K562 (cell line): ENCODE results near the gene HCFC1R1. TPM values are rescaled to one million over a fixed set of nuclear protein-coding genes. Genes with fewer than 3 reads are reported as not detected.

Experiments
- ATAC-seq: fragments of 200-7000 bp; cut with Tn5 transposase; 3 replicates; pipeline ENCODE4 v1.9.1; 2020; ENCODE audit warnings: moderate library complexity
- BruUV-seq: library from RNA; stranded (reverse); fragments of 400-500 nt; replicated peaks from 2 replicates; lab custom pipeline; 2021; lab: Mats Ljungman, UMichigan
- CTCF ChIA-PET: fragments of 300-600 bp; formaldehyde crosslinking; extraction: SDS; loops from one replicate; lab custom pipeline; 2021; ENCODE audit warnings: low intra/inter-chr PET ratio; lab: Yijun Ruan, JAX
- POLR2A ChIA-PET: fragments of 300-600, 350-650 bp; sonication (Branson Sonifier 250); formaldehyde crosslinking; extraction: SDS; loops from one replicate; lab custom pipeline; 2021; ENCODE audit warnings: antibody characterized with exemption, inconsistent platforms; lab: Yijun Ruan, JAX
- DNase-seq, 4 experiments: peaks; one replicate each; pipeline versions ENCODE4 v3.0.0 to v3.0.0-alpha.2; 2011 to 2018; ENCODE audit warnings: low spot score in 3 of 4, mixed read lengths in 3 of 4; ENCODE audit errors: extremely low read depth in 1 of 4
- FAIRE-seq: peaks from 2 replicates; lab custom pipeline; 2011; peaks lifted over from hg19 to GRCh38; lab: Jason Lieb, UNC
- H2AFZ ChIP-seq: 2 replicates; pipeline ENCODE4 v1.6.0; 2011; ENCODE audit warnings: low read depth, low read length, control low read depth, inconsistent platforms
- H3K27ac ChIP-seq: fragments of 200-600 bp; 3 replicates; pipeline ENCODE4 v1.8.0; 2011; ENCODE audit warnings: low read depth, mild to moderate bottlenecking, control low read depth, inconsistent platforms, low read length, moderate library complexity, mixed read lengths; ENCODE audit errors: extremely low read depth
- H3K27me3 ChIP-seq, 2 experiments: fragments of 300-600 bp in 1 of 2; 2 replicates in 1 of 2; 3 replicates in 1 of 2; pipeline versions ENCODE4 v1.6.0 to v1.8.0; 2011; ENCODE audit warnings: inconsistent platforms in 2 of 2, low read length in 2 of 2, mild to moderate bottlenecking in 1 of 2, mixed read lengths in 1 of 2, moderate library complexity in 1 of 2; ENCODE audit not compliant: control insufficient read depth in 2 of 2, insufficient read depth in 2 of 2
- H3K36me3 ChIP-seq: fragments of 300-600 bp; 3 replicates; pipeline ENCODE4 v1.8.0; 2011; ENCODE audit warnings: mild to moderate bottlenecking, low read length, inconsistent platforms; ENCODE audit not compliant: control insufficient read depth, insufficient read depth
- H3K4me1 ChIP-seq, 2 experiments: fragments of 200-600 bp in 1 of 2; replicated peaks in 1 of 2; 2 replicates in 1 of 2; 3 replicates in 1 of 2; pipeline versions ENCODE4 v1.5.1 to v1.8.0; 2011; ENCODE audit warnings: inconsistent platforms in 2 of 2, low read length in 2 of 2, mild to moderate bottlenecking in 1 of 2, mixed read lengths in 1 of 2, moderate library complexity in 1 of 2; ENCODE audit not compliant: control insufficient read depth in 2 of 2, insufficient read depth in 2 of 2
- H3K4me2 ChIP-seq: 2 replicates; pipeline ENCODE4 v1.6.1; 2011; ENCODE audit warnings: low read length, control low read depth, inconsistent platforms, mixed read lengths; ENCODE audit not compliant: insufficient read depth
- H3K4me3 ChIP-seq: fragments of 200-600 bp; sonication (generic), shearing (Covaris generic); 2 replicates; pipeline ENCODE4 v1.5.1; 2016; ENCODE audit warnings: control low read depth, inconsistent platforms
- H3K79me2 ChIP-seq: fragments of 200-600 bp; 3 replicates; pipeline ENCODE4 v1.8.0; 2011; ENCODE audit warnings: low read length, inconsistent platforms; ENCODE audit not compliant: control insufficient read depth, insufficient read depth
- H3K9ac ChIP-seq, 2 experiments: 2 replicates each; pipeline versions ENCODE4 v1.6.0 to v1.6.1; 2011; ENCODE audit warnings: low read depth in 2 of 2, low read length in 2 of 2, control low read depth in 1 of 2, inconsistent platforms in 1 of 2, mild to moderate bottlenecking in 1 of 2, mixed read lengths in 1 of 2; ENCODE audit not compliant: insufficient read depth in 1 of 2
- H3K9me1 ChIP-seq: one replicate; pipeline ENCODE4 v1.6.0; 2011; ENCODE audit warnings: inconsistent platforms, mild to moderate bottlenecking, low read length, moderate library complexity; ENCODE audit not compliant: control insufficient read depth, insufficient read depth
- H3K9me3 ChIP-seq: replicated peaks from 2 replicates; pipeline ENCODE4 v1.5.1; 2011; ENCODE audit warnings: low read depth, low read length, inconsistent platforms; ENCODE audit not compliant: control insufficient read depth, insufficient read depth
- H4K20me1 ChIP-seq: replicated peaks from 2 replicates; pipeline ENCODE4 v1.6.1; 2011; ENCODE audit warnings: low read length, inconsistent platforms, mixed read lengths; ENCODE audit not compliant: control insufficient read depth, insufficient read depth
- BMI1 ChIP-seq: fragments of 150-350 bp; IDR thresholded peaks from 2 replicates; pipeline ENCODE4 v1.6.1; 2014; ENCODE audit warnings: low read length
- E4F1 ChIP-seq: fragments of 250-450 bp; sonication (Bioruptor Pico); IDR thresholded peaks from 2 replicates; pipeline ENCODE4 v1.5.0; 2021; ENCODE audit warnings: mild to moderate bottlenecking, borderline replicate concordance
- WGBS: fragments of 100-300 bp; shearing (Covaris generic); methylation state at CpG from one replicate; pipeline ENCODE4 v1.1.6; 2016; ENCODE audit warnings: low coverage, mixed read lengths; ENCODE audit not compliant: insufficient coverage; ENCODE audit errors: missing lambda C conversion rate; 5-methylcytosine and 5-hydroxymethylcytosine counted together
- in situ Hi-C: fragments of 300-500 bp; cut with MboI; formaldehyde crosslinking; loops from 4 replicates; pipeline ENCODE4 v1.15.0; 2018; ENCODE audit warnings: inconsistent platforms, mixed read lengths
- intact Hi-C: fragments of 100-400 bp; cut with micrococcal nuclease; formaldehyde crosslinking; loops from 2 replicates; pipeline ENCODE4 v1.14.2; 2022
- polyA plus RNA-seq, 8 experiments: library from polyadenylated mRNA; depleted of rRNA in 4 of 8; stranded (reverse) in 5 of 8; unstranded in 3 of 8; fragments of >200 nt; fragmentation: Nextera tagmentation in 2 of 8; fragmentation: Illumina TruSeq in 1 of 8; extraction: Ambion mirVana in 2 of 8; extraction: Trizol in 1 of 8; gene quantifications; 2 replicates each; pipeline versions ENCODE4 v1.2.1 to v1.2.3, GENCODE V29; 2011 to 2014; ENCODE audit warnings: inconsistent platforms in 1 of 8, missing spikeins in 1 of 8
- total RNA-seq, 7 experiments: library from RNA; depleted of rRNA in 6 of 7; stranded (reverse); fragments of >200 nt in 6 of 7; fragmentation: Illumina TruSeq in 2 of 7; extraction: Trizol in 2 of 7; gene quantifications; 2 replicates each; pipeline versions ENCODE4 v1.2.1 to v1.2.3, GENCODE V29; 2011 to 2021; ENCODE audit warnings: low replicate concordance in 1 of 7
- TF ChIP-seq, protein P1 (sequence below), 3 experiments: fragments of 200-800 bp in 1 of 3; fragments of 250-450 bp in 1 of 3; fragments of 450-650 bp in 1 of 3; sonication (Bioruptor Pico) in 1 of 3; sonication (Bioruptor generic) in 1 of 3; formaldehyde crosslinking in 1 of 3; IDR thresholded peaks; 2 replicates each; pipeline versions ENCODE4 v1.6.1 to v1.8.0; 2016 to 2022; ENCODE audit warnings: mild to moderate bottlenecking in 2 of 3, missing genetic modification characterization in 2 of 3, missing compliant biosample characterization in 1 of 3, moderate library complexity in 1 of 3
- TF ChIP-seq, protein P2 (sequence below): fragments of 450-650 bp; IDR thresholded peaks from 2 replicates; pipeline ENCODE4 v1.6.1; 2018; ENCODE audit not compliant: partially characterized antibody

Gene HCFC1R1
- total and polyA plus RNA-seq, 9 of the 15 experiments (the other 6 are each of a cell fraction or from before 2014, with no cell fraction given), result 2.2 to 29.0 (median 11.2) TPM

- TF ChIP-seq, protein P1, sequence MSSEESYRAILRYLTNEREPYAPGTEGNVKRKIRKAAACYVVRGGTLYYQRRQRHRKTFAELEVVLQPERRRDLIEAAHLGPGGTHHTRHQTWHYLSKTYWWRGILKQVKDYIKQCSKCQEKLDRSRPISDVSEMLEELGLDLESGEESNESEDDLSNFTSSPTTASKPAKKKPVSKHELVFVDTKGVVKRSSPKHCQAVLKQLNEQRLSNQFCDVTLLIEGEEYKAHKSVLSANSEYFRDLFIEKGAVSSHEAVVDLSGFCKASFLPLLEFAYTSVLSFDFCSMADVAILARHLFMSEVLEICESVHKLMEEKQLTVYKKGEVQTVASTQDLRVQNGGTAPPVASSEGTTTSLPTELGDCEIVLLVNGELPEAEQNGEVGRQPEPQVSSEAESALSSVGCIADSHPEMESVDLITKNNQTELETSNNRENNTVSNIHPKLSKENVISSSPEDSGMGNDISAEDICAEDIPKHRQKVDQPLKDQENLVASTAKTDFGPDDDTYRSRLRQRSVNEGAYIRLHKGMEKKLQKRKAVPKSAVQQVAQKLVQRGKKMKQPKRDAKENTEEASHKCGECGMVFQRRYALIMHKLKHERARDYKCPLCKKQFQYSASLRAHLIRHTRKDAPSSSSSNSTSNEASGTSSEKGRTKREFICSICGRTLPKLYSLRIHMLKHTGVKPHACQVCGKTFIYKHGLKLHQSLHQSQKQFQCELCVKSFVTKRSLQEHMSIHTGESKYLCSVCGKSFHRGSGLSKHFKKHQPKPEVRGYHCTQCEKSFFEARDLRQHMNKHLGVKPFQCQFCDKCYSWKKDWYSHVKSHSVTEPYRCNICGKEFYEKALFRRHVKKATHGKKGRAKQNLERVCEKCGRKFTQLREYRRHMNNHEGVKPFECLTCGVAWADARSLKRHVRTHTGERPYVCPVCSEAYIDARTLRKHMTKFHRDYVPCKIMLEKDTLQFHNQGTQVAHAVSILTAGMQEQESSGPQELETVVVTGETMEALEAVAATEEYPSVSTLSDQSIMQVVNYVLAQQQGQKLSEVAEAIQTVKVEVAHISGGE (CRISPR knock-in tag; IDR thresholded peaks at IDR 0.05), result peak in 1 of 3 experiments; percentile 30; a peak in 2 of 6 replicates
These were observed 42.4 kb downstream of the HCFC1R1 start (continued) for GRCh38 chr16:2981177-2981898.

GRCh38 chr16:2980227-2981176, 43.2 kb downstream of the HCFC1R1 start, which contains the start of gene PKMYT1:
Gene PKMYT1 (minus strand): TSS chr16:2980446. CDS start chr16:2979657, 789 bp downstream.
- POLR2A ChIA-PET, result interaction anchor here (0.6 to 3.5 kb wide), 16 partner anchors 8 to 1202 kb away, joined by 3 to 23 read pairs (median 4); partner anchors contain the start of genes FLYWCH2, KREMEN2 and PAQR4
- intact Hi-C loops, result loop anchor here (2.0 to 5.0 kb wide), 3 partner anchors 53 to 108 kb away; no protein-coding TSS in a partner anchor
- TF ChIP-seq BMI1 (no peak), E4F1 (no peak)
- TF ChIP-seq, protein P2, sequence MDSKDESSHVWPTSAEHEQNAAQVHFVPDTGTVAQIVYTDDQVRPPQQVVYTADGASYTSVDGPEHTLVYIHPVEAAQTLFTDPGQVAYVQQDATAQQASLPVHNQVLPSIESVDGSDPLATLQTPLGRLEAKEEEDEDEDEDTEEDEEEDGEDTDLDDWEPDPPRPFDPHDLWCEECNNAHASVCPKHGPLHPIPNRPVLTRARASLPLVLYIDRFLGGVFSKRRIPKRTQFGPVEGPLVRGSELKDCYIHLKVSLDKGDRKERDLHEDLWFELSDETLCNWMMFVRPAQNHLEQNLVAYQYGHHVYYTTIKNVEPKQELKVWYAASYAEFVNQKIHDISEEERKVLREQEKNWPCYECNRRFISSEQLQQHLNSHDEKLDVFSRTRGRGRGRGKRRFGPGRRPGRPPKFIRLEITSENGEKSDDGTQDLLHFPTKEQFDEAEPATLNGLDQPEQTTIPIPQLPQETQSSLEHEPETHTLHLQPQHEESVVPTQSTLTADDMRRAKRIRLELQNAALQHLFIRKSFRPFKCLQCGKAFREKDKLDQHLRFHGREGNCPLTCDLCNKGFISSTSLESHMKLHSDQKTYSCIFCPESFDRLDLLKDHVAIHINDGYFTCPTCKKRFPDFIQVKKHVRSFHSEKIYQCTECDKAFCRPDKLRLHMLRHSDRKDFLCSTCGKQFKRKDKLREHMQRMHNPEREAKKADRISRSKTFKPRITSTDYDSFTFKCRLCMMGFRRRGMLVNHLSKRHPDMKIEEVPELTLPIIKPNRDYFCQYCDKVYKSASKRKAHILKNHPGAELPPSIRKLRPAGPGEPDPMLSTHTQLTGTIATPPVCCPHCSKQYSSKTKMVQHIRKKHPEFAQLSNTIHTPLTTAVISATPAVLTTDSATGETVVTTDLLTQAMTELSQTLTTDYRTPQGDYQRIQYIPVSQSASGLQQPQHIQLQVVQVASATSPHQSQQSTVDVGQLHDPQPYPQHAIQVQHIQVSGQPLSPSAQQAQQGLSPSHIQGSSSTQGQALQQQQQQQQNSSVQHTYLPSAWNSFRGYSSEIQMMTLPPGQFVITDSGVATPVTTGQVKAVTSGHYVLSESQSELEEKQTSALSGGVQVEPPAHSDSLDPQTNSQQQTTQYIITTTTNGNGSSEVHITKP, result no peak

More at GRCh38 chr16:2980227-2981176, 43.2 kb downstream of the HCFC1R1 start, which contains the start of gene PKMYT1:
- FAIRE-seq, result peak; percentile 65
- Histone ChIP-seq H3K9ac (peak within 1 kb of the TSS; percentile 97 to 100), H3K79me2 (peaks cover 47% of the 10 kb centered on the region), H3K9me3 (no peaks in the 10 kb centered on the region), H3K27me3 (no peaks in the 10 kb centered on the region), H3K4me3 (peak within 1 kb of the TSS; percentile 63), H3K27ac (peak within 1 kb of the TSS; percentile 99), H3K4me1 (peaks cover 19 to 79% of the 10 kb centered on the region in 2 experiments), H2AFZ (peak within 1 kb of the TSS; percentile 72), H3K9me1 (no peaks in the 10 kb centered on the region), H4K20me1 (no peaks in the 10 kb centered on the region; the same call in 1 of the 2 replicates), H3K36me3 (peaks cover 40% of the 10 kb centered on the region; the same call in 2 of the 3 replicates), H3K4me2 (peak within 1 kb of the TSS; percentile 97)
- in situ Hi-C loops, result no loop called here
- peak; percentile 78 for ATAC-seq
- CTCF ChIA-PET, result no interaction called here
- BruUV-seq, result TSS peak; percentile 91
- WGBS, result under 1% methylated on average over 73 of the region's 91 CpGs
- peak; percentile 95 to 99 (median 98) for DNase-seq
